ENCODE data around the gene GAK.

DNA sequence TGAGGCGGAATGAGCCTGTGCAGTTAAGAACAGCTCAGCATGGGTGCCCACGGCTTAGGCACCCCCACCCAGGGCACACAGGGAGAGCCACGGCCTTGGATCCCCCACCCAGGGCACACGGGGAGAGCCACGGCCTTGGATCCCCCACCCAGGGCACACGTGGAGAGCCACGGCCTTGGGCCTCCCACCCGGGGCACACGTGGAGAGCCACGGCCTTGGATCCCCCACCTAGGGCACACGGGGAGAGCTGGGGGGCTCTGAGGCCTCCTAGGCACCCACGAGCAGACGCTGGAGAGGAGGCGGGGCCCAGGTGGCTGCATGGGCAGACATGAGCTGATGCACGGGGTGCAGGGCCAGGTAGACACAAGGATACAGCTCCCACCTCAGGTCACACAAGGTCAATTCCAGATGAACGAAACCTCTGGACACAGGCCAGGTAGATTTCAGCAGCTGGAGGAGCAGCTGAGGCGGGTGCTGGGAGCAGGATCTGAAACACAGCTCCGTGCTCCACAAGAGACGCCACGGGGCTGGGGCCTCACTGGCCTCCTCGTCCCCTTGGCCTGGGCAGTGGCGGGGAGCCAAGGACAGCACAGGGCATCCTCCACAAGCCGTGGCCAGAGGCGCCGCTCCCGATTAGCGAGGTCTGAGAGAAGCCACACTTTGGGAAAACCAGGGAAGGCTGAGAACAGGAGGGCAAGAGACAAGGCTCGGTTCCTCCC lies 30.8 kb downstream of the GAK start:
- TF ChIP-seq, protein P1, sequence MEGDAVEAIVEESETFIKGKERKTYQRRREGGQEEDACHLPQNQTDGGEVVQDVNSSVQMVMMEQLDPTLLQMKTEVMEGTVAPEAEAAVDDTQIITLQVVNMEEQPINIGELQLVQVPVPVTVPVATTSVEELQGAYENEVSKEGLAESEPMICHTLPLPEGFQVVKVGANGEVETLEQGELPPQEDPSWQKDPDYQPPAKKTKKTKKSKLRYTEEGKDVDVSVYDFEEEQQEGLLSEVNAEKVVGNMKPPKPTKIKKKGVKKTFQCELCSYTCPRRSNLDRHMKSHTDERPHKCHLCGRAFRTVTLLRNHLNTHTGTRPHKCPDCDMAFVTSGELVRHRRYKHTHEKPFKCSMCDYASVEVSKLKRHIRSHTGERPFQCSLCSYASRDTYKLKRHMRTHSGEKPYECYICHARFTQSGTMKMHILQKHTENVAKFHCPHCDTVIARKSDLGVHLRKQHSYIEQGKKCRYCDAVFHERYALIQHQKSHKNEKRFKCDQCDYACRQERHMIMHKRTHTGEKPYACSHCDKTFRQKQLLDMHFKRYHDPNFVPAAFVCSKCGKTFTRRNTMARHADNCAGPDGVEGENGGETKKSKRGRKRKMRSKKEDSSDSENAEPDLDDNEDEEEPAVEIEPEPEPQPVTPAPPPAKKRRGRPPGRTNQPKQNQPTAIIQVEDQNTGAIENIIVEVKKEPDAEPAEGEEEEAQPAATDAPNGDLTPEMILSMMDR (IDR thresholded peaks at IDR 0.05; ENCODE audit: poor library complexity, severe bottlenecking): no peak
- TF ChIP-seq EZH2 (IDR thresholded peaks at IDR 0.05; ENCODE audit: borderline replicate concordance, insufficient read depth, low read length, poor library complexity, severe bottlenecking): no peak
- TF ChIP-seq MXI1 (conservative IDR thresholded peaks at IDR 0.05; ENCODE audit: poor library complexity, severe bottlenecking): no peak
- TF ChIP-seq RAD21 (conservative IDR thresholded peaks at IDR 0.05): no peak
- TF ChIP-seq EP300 (conservative IDR thresholded peaks at IDR 0.05; ENCODE audit: poor library complexity, severe bottlenecking): no peak
